Activated CD8-positive, alpha-beta memory T cell treated with anti-CD3 and anti-CD28 coated beads, Interleukin-2, amount 50 U/mL, for 1 hour (primary cell): ENCODE data around the gene UGT1A7.
"Not testable (repeated sequence)": the region's sequence is repeated elsewhere in the genome, so short reads cannot be mapped to it uniquely, and the experiment has no call there.

Source experiments
- DNase-seq: peaks from one replicate; pipeline ENCODE4 v3.0.0-alpha.2; 2020; ENCODE audit errors: extremely low read depth

The UGT1A7 gene

GRCh38 chr2:233680361-233681045, 1.2 kb upstream of the UGT1A7 start:
- DNase-seq = no peak

GRCh38 chr2:233684640-233685039, 2.9 kb downstream of the UGT1A7 start:
- no peak for DNase-seq

DNA sequence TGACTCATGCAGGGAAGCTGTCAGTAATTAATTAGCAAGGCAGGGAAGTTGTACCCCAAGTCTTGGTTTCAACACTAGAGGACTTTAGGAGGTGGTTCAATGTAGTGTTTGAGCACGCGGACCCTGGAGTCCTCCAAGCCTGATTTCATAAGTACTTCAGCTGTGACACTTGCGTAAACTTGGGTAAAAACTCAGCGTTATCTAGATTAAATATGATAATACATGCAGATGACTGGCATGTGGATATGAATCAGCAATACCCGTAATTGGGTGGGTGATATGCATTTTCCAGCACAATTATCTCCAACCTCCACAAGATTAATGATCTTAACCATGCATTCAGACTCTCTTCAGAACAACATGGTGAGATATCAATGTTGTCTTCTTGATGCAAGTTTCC, 5.2 kb downstream of the UGT1A7 start:
- no peak for DNase-seq

- DNase-seq = no peak
Observed at GRCh38 chr2:233688341-233688740, 6.6 kb downstream of the UGT1A7 start.

- no peak for DNase-seq
Observed at GRCh38 chr2:233689031-233689430, 7.3 kb downstream of the UGT1A7 start.

DNA sequence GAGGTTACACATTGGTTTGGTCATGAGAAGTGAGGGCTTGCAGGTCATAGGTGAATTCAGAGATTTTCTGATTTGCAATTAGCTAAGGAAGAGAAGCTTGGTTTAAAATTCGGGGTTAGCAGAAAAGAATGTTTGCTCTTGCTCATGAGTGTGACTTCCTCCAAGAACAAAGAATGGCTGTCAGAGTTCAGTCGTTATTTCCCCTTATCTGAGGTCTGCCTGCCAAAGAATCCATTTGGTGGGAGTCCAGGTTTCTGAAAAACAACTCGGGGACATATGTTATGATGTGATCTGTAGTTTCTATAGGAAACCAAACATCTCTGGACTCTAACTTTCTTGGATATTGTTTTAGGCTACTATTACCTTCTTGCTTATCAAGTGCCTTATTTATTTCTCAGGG, 7.8 kb downstream of the UGT1A7 start:
- DNase-seq = no peak

- no peak for DNase-seq
Observed at GRCh38 chr2:233690444-233690843, 8.7 kb downstream of the UGT1A7 start.

- no peak for DNase-seq
Observed at GRCh38 chr2:233691443-233692433, 10.0 kb downstream of the UGT1A7 start.

DNA sequence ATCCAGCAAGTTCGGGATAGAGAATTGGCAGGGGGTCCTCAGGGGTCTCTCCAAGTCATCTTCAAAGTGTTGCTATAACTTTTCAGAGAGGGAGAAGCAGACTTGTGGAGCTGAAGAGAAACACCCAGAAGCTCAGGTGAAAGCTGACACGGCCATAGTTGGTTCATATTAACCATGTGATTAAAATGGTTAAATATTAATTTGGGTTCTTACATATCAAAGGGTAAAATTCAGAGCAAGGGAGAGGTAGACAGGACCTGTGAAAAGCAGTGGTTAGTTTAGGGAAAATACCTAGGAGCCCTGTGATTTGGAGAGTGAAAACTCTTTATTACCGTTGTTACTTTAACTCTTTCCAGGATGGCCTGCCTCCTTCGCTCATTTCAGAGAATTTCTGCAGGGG, 10.9 kb downstream of the UGT1A7 start, which contains the start of gene UGT1A6:
Gene UGT1A6, plus strand, starts transcription at position 243 of the 400 bp plus-strand sequence. Its CDS starts 115 bp downstream, at position 358.
- no peak for DNase-seq

DNA sequence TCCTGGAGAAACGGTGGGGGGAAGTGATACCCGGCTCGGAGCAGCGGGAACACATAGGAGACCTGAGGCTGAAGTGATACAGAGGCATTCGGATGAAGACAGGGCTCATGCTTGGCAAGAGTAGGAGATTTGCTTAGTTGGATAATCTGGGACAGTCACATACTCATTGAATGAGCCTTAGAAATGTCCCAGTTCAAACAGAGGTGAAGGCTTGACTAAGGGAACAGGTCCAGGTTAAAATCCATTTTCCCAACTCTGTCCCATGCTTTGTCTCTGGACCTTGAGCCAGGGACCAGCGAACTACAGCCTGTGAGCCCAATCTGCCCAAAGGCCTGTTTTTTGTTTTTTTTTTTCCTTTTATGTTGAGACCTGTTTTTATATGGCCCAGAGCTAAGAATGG, 12.3 kb downstream of the UGT1A7 start:
- no peak for DNase-seq

- DNase-seq = no peak
Observed at GRCh38 chr2:233698740-233699139, 17.0 kb downstream of the UGT1A7 start.

- DNase-seq = no peak
Observed at GRCh38 chr2:233699424-233700027, 17.8 kb downstream of the UGT1A7 start.

GRCh38 chr2:233700028-233700635, 18.4 kb downstream of the UGT1A7 start:
- no peak for DNase-seq

DNA sequence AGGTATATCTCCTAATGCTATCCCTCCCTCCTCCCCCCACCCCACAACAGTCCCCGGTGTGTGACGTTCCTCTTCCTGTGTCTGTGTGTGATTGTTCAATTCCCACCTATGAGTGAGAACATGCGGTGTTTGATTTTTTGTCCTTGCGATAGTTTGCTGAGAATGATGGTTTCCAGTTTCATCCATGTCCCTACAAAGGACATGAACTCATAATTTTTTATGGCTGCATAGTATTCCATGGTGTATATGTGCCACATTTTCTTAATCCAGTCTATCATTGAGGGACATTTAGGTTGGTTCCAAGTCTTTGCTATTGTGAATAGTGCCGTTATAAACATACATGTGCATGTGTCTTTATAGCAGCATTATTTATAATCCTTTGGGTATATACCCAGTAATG, 19.1 kb downstream of the UGT1A7 start:
- DNase-seq = not testable (repeated sequence)

- no peak for DNase-seq
Observed at GRCh38 chr2:233702238-233702637, 20.5 kb downstream of the UGT1A7 start.

GRCh38 chr2:233705911-233706506, 24.3 kb downstream of the UGT1A7 start:
- DNase-seq = no peak

- no peak for DNase-seq
Observed at GRCh38 chr2:233706720-233707119, 25.0 kb downstream of the UGT1A7 start.

- no peak for DNase-seq
Observed at GRCh38 chr2:233707940-233708644, 26.4 kb downstream of the UGT1A7 start.

DNA sequence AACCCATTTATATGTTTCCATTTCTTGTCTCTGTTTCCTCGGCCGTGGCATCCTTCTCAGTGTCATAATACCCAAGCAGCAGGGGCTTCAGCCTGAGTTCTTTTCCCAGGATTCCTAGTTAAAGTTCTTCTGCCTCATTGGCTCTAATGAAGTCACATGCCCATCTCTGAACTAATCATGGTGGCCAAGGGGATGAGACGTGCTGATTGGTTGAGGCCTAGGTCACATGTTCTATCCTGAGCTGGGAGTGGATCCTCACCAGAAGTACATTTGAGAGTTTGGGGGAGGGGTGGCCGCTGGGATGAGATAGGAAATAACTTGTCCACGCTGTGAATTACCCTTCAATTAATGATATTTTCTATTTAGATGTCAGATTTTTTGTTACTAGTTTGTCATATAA, 27.2 kb downstream of the UGT1A7 start:
- DNase-seq = no peak

GRCh38 chr2:233711312-233712008, 29.8 kb downstream of the UGT1A7 start:
- peak; percentile 35 for DNase-seq
